K562 (cell line): ENCODE data around the gene KLHL33. TPM values are rescaled to one million over a fixed set of nuclear protein-coding genes. Genes with fewer than 3 reads are reported as not detected.

Source experiments
- MBD2 ChIP-seq: sonication (generic); IDR thresholded peaks from 2 replicates; pipeline ENCODE4 v1.6.1; 2016; ENCODE audit warnings: low read depth, borderline replicate concordance
- polyA plus RNA-seq, 8 experiments: library from polyadenylated mRNA; depleted of rRNA in 4 of 8; stranded (reverse) in 5 of 8; unstranded in 3 of 8; fragments of >200 nt; fragmentation: Nextera tagmentation in 2 of 8; fragmentation: Illumina TruSeq in 1 of 8; extraction: Ambion mirVana in 2 of 8; extraction: Trizol in 1 of 8; gene quantifications; 2 replicates each; pipeline versions ENCODE4 v1.2.1 to v1.2.3, GENCODE V29; 2011 to 2014; ENCODE audit warnings: inconsistent platforms in 1 of 8, missing spikeins in 1 of 8
- total RNA-seq, 7 experiments: library from RNA; depleted of rRNA in 6 of 7; stranded (reverse); fragments of >200 nt in 6 of 7; fragmentation: Illumina TruSeq in 2 of 7; extraction: Trizol in 2 of 7; gene quantifications; 2 replicates each; pipeline versions ENCODE4 v1.2.1 to v1.2.3, GENCODE V29; 2011 to 2021; ENCODE audit warnings: low replicate concordance in 1 of 7
- TF ChIP-seq, protein P1 (sequence below): fragments of 250-450 bp; sonication (Bioruptor Pico); IDR thresholded peaks from 2 replicates; pipeline ENCODE4 v1.4.0; 2020
- TF ChIP-seq, protein P2 (sequence below): fragments of 450-650 bp; IDR thresholded peaks from 2 replicates; pipeline ENCODE4 v1.6.1; 2016; ENCODE audit warnings: borderline replicate concordance

KLHL33 gene
- total and polyA plus RNA-seq, 9 of the 15 experiments (the other 6 are each of a cell fraction or from before 2014, with no cell fraction given), result 0.04 to 0.27 (median 0.13) TPM; not detected in 6

DNA sequence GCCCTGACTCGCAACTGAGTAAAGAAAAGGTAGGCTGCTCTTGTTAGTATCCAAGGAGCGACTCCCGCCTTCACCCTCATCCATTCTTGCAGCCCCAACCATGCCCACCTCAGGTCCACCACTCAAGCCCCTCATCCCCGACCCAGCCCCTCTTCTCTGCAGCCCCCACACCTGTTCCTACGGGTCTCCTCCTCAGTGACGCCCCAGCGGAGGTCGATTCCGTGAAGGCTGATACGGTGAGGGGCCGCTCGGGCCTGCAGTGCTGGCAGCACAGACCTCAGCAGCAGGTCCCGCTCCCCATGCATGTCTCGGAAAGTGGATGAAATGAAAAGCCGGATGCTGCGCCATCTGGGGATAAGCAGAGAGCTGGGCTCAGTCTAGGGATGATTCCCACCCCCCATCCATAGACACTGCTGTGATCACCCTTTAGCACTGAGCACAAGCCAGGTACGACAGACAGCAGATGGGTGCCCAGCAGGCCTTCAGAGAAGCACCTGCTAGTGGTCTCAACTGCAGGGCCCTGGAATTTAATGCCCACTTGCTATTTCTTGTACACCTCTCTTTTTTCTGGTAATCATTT is 49.6 kb downstream of the KLHL33 start (continued):
- TF ChIP-seq, protein P1, sequence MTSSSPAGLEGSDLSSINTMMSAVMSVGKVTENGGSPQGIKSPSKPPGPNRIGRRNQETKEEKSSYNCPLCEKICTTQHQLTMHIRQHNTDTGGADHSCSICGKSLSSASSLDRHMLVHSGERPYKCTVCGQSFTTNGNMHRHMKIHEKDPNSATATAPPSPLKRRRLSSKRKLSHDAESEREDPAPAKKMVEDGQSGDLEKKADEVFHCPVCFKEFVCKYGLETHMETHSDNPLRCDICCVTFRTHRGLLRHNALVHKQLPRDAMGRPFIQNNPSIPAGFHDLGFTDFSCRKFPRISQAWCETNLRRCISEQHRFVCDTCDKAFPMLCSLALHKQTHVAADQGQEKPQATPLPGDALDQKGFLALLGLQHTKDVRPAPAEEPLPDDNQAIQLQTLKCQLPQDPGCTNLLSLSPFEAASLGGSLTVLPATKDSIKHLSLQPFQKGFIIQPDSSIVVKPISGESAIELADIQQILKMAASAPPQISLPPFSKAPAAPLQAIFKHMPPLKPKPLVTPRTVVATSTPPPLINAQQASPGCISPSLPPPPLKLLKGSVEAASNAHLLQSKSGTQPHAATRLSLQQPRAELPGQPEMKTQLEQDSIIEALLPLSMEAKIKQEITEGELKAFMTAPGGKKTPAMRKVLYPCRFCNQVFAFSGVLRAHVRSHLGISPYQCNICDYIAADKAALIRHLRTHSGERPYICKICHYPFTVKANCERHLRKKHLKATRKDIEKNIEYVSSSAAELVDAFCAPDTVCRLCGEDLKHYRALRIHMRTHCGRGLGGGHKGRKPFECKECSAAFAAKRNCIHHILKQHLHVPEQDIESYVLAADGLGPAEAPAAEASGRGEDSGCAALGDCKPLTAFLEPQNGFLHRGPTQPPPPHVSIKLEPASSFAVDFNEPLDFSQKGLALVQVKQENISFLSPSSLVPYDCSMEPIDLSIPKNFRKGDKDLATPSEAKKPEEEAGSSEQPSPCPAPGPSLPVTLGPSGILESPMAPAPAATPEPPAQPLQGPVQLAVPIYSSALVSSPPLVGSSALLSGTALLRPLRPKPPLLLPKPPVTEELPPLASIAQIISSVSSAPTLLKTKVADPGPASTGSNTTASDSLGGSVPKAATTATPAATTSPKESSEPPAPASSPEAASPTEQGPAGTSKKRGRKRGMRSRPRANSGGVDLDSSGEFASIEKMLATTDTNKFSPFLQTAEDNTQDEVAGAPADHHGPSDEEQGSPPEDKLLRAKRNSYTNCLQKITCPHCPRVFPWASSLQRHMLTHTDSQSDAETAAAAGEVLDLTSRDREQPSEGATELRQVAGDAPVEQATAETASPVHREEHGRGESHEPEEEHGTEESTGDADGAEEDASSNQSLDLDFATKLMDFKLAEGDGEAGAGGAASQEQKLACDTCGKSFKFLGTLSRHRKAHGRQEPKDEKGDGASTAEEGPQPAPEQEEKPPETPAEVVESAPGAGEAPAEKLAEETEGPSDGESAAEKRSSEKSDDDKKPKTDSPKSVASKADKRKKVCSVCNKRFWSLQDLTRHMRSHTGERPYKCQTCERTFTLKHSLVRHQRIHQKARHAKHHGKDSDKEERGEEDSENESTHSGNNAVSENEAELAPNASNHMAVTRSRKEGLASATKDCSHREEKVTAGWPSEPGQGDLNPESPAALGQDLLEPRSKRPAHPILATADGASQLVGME (CRISPR knock-in tag), result no peak
- TF ChIP-seq MBD2, result no peak
- TF ChIP-seq, protein P2, sequence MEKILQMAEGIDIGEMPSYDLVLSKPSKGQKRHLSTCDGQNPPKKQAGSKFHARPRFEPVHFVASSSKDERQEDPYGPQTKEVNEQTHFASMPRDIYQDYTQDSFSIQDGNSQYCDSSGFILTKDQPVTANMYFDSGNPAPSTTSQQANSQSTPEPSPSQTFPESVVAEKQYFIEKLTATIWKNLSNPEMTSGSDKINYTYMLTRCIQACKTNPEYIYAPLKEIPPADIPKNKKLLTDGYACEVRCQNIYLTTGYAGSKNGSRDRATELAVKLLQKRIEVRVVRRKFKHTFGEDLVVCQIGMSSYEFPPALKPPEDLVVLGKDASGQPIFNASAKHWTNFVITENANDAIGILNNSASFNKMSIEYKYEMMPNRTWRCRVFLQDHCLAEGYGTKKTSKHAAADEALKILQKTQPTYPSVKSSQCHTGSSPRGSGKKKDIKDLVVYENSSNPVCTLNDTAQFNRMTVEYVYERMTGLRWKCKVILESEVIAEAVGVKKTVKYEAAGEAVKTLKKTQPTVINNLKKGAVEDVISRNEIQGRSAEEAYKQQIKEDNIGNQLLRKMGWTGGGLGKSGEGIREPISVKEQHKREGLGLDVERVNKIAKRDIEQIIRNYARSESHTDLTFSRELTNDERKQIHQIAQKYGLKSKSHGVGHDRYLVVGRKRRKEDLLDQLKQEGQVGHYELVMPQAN, result no peak
